ENCODE results near the gene EPHA3.

Gene EPHA3

GRCh38 chr3:89367166-89367565, 259.7 kb downstream of the EPHA3 start:
- no peak for DNase-seq

DNA sequence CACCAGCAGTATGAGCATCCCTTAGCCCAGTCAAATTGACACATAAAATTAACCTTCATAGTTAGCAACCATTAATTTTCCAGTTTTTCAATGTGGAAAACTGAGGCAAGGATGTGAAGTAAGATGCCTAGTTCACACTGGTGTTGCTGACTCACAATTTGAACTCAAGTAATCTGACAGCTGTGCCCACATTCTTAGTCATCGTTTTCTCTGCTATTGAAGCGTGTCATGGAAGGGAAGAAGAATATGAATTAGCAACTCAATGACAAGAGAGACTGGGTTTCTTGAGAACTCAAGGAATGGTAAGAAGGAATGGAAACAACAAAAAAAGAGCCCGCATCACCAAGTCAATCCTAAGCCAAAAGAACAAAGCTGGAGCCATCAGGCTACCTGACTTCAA, 261.4 kb downstream of the EPHA3 start:
- no peak for DNase-seq

DNA sequence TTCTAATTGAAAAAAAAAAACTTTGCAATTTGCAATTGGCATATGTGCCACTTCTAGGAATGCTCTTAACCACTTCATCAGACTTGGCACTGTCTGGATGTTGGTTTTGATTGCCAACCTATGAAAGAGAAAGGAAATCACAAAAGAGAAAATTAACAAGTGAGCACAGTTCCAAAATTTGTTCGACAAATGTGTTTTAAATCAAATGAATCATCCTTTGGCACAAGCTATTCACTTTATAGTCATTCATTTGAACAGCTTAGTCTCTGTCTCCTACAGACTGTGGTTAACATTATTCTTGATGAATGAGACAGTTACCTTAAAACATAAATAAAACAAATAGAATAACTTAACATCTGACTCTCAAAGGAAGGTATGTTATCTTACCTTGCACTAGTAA, 265.0 kb downstream of the EPHA3 start:
- no peak for DNase-seq

DNA sequence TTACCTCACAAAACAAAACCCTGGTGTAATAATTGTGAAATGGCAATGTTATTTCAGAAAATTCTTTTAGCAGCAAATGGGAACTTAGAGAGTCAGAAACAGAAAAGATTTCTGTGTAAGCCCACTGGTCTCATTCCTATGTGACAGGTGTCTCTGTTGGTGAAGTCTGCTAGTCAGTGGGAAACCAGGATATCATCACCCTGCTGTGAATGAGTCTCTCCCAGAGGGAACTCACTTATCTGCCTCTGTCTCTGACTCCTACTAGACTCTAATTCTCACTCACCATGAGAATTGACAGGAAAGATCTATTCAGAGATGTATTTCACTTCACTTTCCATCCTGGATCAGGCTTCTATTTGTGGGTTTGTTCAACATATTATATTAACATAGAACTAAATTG, 266.0 kb downstream of the EPHA3 start:
- DNase-seq = no peak

DNA sequence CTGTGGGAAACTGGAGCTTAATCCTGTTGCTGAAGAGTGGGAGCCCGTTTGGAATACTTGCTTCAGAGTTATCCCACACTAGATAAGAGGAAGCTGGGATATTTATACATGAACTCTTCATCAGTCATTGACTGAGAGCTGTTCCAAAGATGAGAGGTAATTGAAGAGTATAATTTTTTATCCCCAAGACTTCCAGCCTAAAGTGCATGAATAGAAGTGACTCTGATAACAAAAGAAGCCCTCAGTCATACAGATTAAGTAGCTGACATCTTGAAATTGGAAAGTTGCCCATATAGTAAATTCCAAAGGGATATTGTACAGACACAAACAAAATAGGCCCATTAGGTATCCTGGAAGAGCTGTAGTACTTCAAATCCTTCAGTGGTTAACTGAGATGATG, 268.0 kb downstream of the EPHA3 start:
- DNase-seq = no peak

GRCh38 chr3:89380016-89380415, 272.6 kb downstream of the EPHA3 start:
- DNase-seq = no peak

DNA sequence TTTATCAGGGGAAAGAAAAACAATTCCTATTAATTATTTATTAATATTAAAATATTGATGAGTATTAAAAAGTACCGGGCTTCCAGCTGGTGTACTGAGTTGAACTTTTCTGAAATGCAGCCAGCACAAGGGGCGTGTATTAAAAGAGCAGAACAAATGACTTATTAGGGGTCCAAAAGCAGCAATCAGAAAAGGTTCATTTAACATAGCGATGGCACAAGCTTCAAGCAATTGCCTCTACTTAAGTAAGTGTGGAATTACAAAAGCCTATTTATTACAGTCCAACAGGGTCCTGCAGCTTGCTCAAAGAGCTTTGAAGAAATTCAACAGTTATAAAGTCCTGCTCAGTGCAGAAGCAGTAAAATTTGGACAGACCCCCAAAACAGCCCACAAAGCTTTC, 285.6 kb downstream of the EPHA3 start:
- DNase-seq = no peak

DNA sequence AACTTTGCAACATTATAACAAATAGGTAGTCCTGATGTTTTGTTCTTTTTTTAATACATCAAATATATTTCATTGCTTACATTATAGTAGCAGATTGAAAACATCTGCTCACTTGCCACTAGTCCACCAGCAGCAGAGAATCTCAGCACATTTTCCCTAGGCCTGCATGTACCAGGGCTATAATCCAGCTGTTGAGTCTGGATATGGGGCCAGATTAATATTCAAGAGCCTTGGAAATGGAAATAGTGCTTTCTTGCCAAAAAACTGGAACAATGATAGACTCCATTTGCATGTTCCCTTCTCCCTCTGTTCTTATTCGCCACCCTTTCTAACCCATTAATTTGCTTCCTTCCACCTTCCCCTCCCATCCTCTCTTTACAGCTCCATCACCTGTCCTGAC, 288.0 kb downstream of the EPHA3 start:
- DNase-seq = no peak

- DNase-seq = no peak
Observed at GRCh38 chr3:89395996-89396395, 288.6 kb downstream of the EPHA3 start.

- no peak for DNase-seq
Observed at GRCh38 chr3:89402051-89402450, 294.6 kb downstream of the EPHA3 start.

DNA sequence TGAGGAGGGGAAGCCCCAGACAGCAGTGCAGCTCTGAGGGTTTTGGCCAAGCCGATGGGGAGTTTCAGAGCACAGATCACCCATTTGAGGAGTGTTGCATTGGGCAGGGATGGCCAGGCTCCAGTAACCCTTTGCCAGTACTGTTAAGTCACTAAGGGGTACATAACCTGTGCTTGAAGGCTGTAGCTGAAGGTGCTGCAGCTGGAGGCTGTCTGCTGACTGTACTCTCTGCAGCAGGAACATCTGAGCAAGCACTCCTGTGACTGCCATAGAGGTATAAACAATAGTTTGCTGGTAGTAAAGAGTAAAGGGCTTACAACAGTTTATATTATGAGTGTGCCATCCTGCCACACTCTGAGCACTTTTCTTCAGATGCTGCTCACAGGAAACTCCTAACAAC, 297.8 kb downstream of the EPHA3 start:
- no peak for DNase-seq

DNA sequence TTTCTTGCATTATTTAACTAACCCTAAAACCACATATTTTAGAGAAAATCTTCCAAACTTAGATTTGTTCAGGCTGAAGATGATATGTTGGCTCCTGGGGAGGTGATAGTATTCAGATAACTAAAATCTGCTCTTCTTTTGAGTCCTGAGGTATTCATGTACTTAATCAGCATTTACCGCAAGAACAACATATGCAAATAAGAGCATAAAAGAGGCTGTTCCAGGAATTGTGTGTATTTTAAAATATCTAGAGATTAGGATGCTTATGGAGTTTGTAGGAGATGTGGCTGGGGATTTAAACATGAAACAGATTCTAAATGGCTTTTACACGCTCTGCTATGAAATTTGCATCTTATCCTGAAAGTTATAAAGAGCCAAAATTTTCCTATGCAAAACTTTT, 298.2 kb downstream of the EPHA3 start:
- DNase-seq = no peak

- no peak for DNase-seq
Observed at GRCh38 chr3:89411201-89411600, 303.8 kb downstream of the EPHA3 start.

GRCh38 chr3:89414270-89414669, 306.8 kb downstream of the EPHA3 start:
- no peak for DNase-seq

DNA sequence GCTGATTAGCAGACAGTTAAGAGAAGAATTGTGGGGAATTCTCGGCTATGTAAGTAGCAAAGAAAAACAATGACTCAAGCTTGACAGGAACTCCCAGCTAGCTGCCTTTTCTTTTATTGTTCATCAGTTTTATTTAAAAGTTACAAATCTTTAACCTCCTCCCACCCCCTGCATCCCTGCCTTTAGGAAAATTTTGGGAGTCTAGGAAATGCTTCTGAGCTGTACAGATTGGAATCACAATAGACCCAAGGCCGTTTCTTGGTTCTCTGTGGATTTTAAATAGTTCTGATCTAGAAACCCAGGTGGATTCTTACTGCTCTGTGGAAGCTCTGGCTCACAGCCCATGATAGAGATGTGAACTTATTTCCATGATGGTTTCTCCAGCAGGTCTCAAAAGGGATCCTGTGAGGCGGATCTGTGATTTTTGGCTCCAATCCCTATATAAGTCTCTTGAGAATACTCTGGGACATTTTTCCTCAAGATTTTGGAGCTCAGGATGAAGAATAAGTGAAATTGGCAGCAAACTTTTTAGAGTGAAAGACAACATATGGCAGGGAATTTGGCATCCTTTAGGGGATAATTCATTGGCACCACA, 312.3 kb downstream of the EPHA3 start:
- no peak for DNase-seq

- no peak for DNase-seq
Observed at GRCh38 chr3:89426060-89426459, 318.6 kb downstream of the EPHA3 start.

DNA sequence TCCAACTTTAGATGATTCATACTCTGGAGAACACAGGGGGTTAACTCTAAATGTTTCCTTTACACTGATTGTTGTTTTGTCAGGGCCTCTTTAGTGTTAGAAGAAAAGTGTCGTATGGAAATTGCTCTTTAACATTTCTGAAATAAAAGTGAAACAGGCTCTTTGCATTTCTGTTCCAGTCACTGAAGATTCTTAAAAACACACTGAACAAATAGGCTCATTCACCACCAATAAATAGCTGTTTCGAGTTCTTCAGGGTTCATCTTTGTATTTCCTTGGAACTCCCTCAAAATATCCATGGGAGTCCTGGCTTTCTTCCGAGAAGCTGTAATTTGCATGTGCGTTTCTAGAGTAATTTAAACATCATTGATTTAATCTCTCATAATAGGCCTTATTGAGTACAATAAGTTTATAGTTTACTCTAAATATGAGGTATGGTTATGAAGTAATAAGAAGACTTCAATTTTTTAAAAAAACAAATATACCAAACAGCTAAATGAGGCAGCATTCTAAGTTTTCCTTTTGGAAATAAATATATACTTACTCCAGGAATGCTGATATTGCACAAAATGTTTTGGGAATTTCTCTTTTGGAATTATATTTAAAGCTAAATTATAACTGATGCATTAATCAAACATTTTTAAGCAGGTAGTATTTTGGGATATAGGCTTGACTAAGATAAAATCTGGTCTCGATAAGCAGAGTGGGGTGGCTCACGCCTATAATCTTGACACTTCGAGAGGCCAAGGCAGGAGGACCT, 327.4 kb downstream of the EPHA3 start:
- no peak for DNase-seq

- no peak for DNase-seq
Observed at GRCh38 chr3:89436846-89437245, 329.4 kb downstream of the EPHA3 start.

GRCh38 chr3:89440386-89440785, 333.0 kb downstream of the EPHA3 start:
- no peak for DNase-seq

- DNase-seq = no peak
Observed at GRCh38 chr3:89441141-89441540, 333.7 kb downstream of the EPHA3 start.

DNA sequence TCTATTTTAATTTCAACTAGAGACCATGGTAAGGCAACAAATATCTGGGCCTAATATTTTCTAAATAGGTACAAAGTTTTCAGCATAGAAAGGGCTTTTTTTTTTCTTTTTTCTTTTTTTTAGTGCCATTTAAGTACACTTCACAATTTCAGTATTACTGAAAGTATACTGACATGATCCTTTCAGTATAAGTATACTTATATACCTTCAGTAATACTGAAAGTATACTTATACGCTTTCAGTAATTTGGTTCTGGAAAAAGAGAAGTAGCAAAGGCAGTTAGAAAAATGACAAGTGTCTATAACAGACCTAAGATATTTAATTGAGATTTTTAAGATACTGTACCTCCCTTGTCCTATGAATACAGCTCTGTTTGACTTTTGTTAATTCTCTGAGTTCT, 339.2 kb downstream of the EPHA3 start:
- no peak for DNase-seq

DNA sequence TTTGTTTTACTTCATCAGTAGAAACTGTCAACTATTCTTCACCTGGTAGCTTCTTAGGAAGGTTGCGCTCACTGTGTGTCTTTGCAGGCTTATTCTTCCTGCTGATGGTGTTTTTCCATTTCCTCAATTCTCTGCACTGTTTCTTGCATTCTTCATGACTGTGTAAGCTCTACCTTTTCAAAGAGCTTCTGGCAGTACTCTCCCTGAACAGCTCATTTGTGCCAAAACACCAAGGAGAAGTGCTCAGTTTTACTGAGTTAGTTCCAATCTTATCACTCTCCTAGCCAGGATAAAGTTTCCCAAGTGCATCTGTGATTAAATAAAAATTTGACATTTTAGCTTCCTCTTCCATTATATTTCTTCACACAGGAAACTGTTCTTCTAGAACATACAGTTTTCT, 339.8 kb downstream of the EPHA3 start:
- DNase-seq = no peak

- DNase-seq = no peak
Observed at GRCh38 chr3:89449086-89449485, 341.7 kb downstream of the EPHA3 start.

DNA sequence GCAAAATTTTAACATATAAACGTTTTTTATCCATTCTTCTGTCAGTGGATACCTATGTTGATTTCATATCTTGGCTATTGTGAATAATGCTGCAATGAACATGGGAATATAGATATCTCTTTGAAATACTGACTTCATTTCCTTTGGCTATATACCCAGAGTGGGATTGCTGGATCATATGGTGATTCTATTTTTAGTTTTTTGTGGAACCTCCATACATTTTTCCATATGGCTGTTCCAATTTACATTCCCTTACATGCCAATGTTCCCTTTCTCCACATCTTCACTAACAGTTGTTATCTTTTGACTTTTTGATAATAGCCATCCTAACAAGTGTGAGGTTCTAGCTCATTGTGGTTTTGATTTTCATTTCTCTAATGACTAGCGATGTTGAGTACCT, 344.6 kb downstream of the EPHA3 start:
- no peak for DNase-seq

GRCh38 chr3:89455240-89455639, 347.8 kb downstream of the EPHA3 start:
- DNase-seq = no peak

Data from T-helper 2 cell (primary cell).